Left lung (tissue), 10 donors: ENCODE measurements around the gene DUSP7. TPM values are rescaled to one million over a fixed set of nuclear protein-coding genes. Genes with fewer than 3 reads are reported as not detected.

Experiments
- ATAC-seq: fragments of 200-7000 bp; cut with Tn5 transposase; one replicate; pipeline ENCODE4 v1.9.1; 2020; ENCODE audit warnings: moderate library complexity
- DNase-seq, 4 donors: peaks; one replicate each; pipeline ENCODE4 v3.0.0-alpha.2; 2013 to 2020
- H3K27ac ChIP-seq, 2 donors: fragments of 200-600 bp; sonication (generic) in 1 of 2; one replicate each; pipeline versions ENCODE4 v1.5.0 to v1.8.0; 2020 to 2021
- H3K27me3 ChIP-seq, 2 donors: fragments of 200-600 bp; sonication (generic) in 1 of 2; one replicate each; pipeline versions ENCODE4 v1.5.0 to v1.8.0; 2020 to 2021
- H3K36me3 ChIP-seq, 2 donors: fragments of 200-600 bp; sonication (generic) in 1 of 2; one replicate each; pipeline versions ENCODE4 v1.5.0 to v1.8.0; 2020 to 2021
- H3K4me1 ChIP-seq, 2 donors: fragments of 200-600 bp; one replicate each; pipeline ENCODE4 v1.8.0; 2021
- H3K4me3 ChIP-seq, 2 donors: fragments of 200-600 bp; sonication (generic) in 1 of 2; one replicate each; pipeline versions ENCODE4 v1.5.0 to v1.8.0; 2020 to 2021; ENCODE audit warnings: mild to moderate bottlenecking in 1 of 2
- H3K9me3 ChIP-seq, 2 donors: fragments of 200-600 bp; sonication (generic) in 1 of 2; one replicate each; pipeline versions ENCODE4 v1.5.0 to v1.8.0; 2020 to 2021
- intact Hi-C, 2 donors: fragments of 100-400 bp; cut with DNase I; formaldehyde crosslinking; loops; one replicate each; pipeline versions ENCODE4 v1.11.2 to v1.14.2; 2022
- polyA plus RNA-seq, 6 donors: library from polyadenylated mRNA; unstranded; fragments of 120-200 nt; gene quantifications; one replicate each; pipeline ENCODE4 v1.2.1, GENCODE V29; 2013; ENCODE audit not compliant: insufficient read length in 6 of 6
- total RNA-seq, 2 donors: library from RNA; stranded (reverse); fragmentation: NEBNext Ultra II Directional; extraction: Animal tissue kit (Norgen Biotek cat#: 25700); gene quantifications; one replicate each; pipeline ENCODE4 v1.2.1, GENCODE V29; 2021
- TF ChIP-seq, protein P1 (sequence below), 2 donors: fragments of 200-600 bp; sonication (generic) in 1 of 2; IDR thresholded peaks; one replicate each; pipeline versions ENCODE4 v1.5.0 to v1.8.0; 2021; ENCODE audit warnings: antibody characterized with exemption in 2 of 2
- donor health status: DM: no; HTN: yes; CAD: no.
- donor health status: DM: no; HTN: no; CAD: no.

The DUSP7 gene
- total and polyA plus RNA-seq, 8 donors = 17.5 to 38.3 (median 21.1) TPM

DNA sequence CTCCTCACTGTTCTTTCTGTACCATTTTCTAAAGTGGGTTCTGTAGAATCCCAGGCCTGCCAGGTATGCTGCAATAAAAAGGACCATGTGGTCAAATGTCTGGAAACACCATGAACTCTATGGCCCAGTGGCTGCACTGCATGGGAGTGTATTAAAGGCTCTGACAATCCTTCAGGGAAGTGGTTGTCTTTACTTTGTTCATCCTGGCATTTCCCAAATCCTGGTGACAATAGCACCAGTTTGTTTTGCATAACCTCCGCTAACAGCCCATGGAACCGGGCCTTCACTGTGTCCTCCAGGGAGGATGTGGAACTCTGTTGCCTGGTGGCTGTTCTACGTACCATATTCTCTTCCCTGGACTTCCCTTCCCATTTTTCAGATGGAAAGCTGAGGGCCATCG, 11.2 kb upstream of the DUSP7 start:
- DNase-seq (no peak), ATAC-seq (no peak)
- Histone ChIP-seq H3K4me3 (no peak overlapping the region), H3K36me3 (no peaks in the 10 kb centered on the region), H3K4me1 (peaks cover 16 to 41% of the 10 kb centered on the region in 2 donors), H3K9me3 (no peaks in the 10 kb centered on the region), H3K27ac (no peak overlapping the region), H3K27me3 (no peaks in the 10 kb centered on the region)
- intact Hi-C loops = no loop called here
- TF ChIP-seq, protein P1, sequence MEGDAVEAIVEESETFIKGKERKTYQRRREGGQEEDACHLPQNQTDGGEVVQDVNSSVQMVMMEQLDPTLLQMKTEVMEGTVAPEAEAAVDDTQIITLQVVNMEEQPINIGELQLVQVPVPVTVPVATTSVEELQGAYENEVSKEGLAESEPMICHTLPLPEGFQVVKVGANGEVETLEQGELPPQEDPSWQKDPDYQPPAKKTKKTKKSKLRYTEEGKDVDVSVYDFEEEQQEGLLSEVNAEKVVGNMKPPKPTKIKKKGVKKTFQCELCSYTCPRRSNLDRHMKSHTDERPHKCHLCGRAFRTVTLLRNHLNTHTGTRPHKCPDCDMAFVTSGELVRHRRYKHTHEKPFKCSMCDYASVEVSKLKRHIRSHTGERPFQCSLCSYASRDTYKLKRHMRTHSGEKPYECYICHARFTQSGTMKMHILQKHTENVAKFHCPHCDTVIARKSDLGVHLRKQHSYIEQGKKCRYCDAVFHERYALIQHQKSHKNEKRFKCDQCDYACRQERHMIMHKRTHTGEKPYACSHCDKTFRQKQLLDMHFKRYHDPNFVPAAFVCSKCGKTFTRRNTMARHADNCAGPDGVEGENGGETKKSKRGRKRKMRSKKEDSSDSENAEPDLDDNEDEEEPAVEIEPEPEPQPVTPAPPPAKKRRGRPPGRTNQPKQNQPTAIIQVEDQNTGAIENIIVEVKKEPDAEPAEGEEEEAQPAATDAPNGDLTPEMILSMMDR (IDR thresholded peaks at IDR 0.05) = no peak

DNA sequence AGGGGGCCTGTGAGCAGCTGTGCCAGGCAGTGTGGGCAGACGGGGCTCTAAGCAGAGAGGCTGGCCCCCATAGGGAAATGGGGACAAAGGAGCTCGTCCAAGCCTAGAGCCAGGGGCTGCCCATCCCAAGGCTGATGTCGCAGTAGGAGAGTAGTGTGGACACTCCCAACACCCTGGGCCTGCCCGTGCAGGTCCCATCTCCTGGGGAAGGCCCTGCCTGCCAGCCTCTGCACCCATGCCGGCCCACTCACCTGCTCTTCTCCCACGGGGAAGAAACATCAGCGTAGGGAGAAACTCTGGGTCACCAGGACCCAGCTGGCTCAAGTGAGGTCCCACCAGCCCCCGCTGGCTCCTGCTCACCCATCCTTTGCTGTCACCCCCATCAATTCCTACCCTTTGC, 10.7 kb upstream of the DUSP7 start:
- no peak overlapping the region for H3K4me3 ChIP-seq
- intact Hi-C loops = no loop called here
- H3K4me1 ChIP-seq = peaks cover 14 to 45% of the 10 kb centered on the region in 2 donors
- TF ChIP-seq, protein P1 (IDR thresholded peaks at IDR 0.05) = no peak
- no peaks in the 10 kb centered on the region for H3K9me3 ChIP-seq
- no peak overlapping the region for H3K27ac ChIP-seq
- no peaks in the 10 kb centered on the region for H3K27me3 ChIP-seq
- DNase-seq = no peak
- ATAC-seq = no peak
- no peaks in the 10 kb centered on the region for H3K36me3 ChIP-seq

DNA sequence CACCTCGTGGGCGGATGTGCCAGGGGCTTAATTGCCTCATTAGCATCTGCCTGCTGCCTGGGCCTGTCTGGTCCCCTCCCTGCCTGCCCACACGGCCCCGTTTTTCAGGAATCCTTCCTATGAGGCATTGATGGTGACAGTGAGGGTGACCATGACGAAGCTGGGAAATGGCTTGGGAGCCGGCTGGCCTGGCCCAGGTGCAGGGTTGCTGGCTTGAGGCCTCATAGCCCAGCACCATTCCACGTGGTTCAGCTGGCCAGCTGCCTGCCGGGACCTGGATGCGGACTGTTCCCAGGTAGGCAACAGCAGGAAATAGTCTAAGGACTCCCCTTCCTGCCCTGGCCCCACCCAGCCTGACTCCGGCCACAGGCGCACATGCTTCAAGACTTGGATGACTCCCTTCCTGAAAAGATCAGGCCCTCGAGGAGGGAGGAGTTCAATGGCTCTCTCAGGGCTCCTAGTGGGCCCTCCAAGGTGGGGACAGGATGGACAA, 8.9 kb upstream of the DUSP7 start:
- TF ChIP-seq, protein P1 (IDR thresholded peaks at IDR 0.05) = no peak
- Histone ChIP-seq H3K4me3 (no peak overlapping the region), H3K4me1 (peaks cover 1 to 42% of the 10 kb centered on the region in 2 donors), H3K9me3 (no peaks in the 10 kb centered on the region), H3K27ac (no peak overlapping the region), H3K27me3 (no peaks in the 10 kb centered on the region), H3K36me3 (no peaks in the 10 kb centered on the region)
- DNase-seq (peak in 2 of 4 donors; percentile 81 to 84), ATAC-seq (peak; percentile 78)
- intact Hi-C loops = no loop called here

DNA sequence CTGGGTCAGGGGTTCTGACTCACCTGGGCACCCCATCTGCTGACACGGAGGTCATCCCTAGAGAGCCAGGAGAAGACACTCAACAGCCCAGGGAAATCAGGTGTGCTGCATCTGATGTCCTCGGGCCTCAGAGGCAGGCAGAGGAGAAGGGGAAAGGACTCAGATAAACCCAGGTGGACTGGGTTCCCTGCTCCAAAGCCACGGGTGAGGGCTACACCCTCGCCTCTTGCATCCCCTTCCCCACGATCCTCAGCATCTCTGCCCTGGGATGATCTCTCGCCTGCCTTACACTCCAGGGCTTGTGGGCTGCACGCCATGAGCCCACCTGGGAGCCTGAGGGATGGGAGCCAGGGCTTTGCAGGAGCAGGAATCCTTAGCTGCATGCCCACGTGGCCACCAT, 8.2 kb upstream of the DUSP7 start:
- no peak for ATAC-seq
- peaks cover 0 to 35% of the 10 kb centered on the region in 2 donors for H3K4me1 ChIP-seq
- intact Hi-C loops = no loop called here
- H3K36me3 ChIP-seq = no peaks in the 10 kb centered on the region
- DNase-seq = no peak
- H3K27ac ChIP-seq = no peak overlapping the region
- TF ChIP-seq, protein P1 (IDR thresholded peaks at IDR 0.05) = no peak
- no peaks in the 10 kb centered on the region for H3K9me3 ChIP-seq
- H3K27me3 ChIP-seq = no peaks in the 10 kb centered on the region
- no peak overlapping the region for H3K4me3 ChIP-seq

DNA sequence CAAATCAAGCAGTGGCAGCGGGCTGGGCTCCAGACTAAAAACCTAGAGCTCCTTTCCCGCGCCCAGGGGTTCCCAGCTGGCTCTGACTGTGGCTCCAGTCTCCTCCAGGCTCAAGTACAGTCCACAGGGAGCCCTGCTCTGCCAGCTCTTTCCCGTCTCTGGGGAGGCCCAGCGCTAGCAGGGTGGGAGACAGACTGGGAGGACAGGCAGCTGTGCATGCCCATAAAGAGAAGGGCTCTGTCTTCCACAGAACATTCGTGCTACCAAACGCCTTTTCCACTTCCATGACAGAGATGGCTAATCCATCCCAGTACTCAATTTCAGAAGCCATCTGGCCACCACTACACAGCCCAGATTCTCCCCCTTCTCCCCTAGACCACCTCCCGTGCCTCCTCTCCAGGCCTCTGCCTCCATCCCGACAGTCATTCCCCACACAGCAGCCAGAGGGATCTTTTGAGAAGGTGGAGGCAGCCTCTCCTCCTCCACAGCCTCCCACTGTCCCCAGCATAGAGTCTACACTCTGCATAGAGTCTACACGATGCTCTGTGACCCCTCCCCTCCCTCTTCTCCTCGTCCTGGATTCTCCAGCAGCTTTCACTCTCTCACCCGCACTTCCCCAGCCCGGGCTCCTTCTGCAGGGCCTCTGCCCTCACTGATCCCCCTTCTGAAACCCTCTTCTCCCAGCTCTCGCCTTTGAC, 6.8 kb upstream of the DUSP7 start:
- Histone ChIP-seq H3K27me3 (no peaks in the 10 kb centered on the region), H3K4me1 (peaks cover 0 to 36% of the 10 kb centered on the region in 2 donors), H3K4me3 (no peak overlapping the region), H3K27ac (peak overlapping the region in 1 of 2 donors; percentile 61), H3K36me3 (no peaks in the 10 kb centered on the region), H3K9me3 (no peaks in the 10 kb centered on the region)
- intact Hi-C loops = no loop called here
- DNase-seq (no peak), ATAC-seq (no peak)
- TF ChIP-seq, protein P1 (IDR thresholded peaks at IDR 0.05) = no peak
